Ascending aorta (tissue), 2 donors: Measurements from ENCODE around the gene TAS2R30. TPM values are rescaled to one million over a fixed set of nuclear protein-coding genes. Genes with fewer than 3 reads are reported as not detected.

Experiments
- DNase-seq, 2 donors: peaks; one replicate each; pipeline ENCODE4 v3.0.0-alpha.2; 2019; ENCODE audit warnings: low spot score in 2 of 2
- H3K27ac ChIP-seq, 2 donors: fragments of 200-600 bp; sonication (generic); one replicate each; pipeline ENCODE4 v1.5.1; 2016 to 2017; ENCODE audit warnings: mild to moderate bottlenecking in 1 of 2
- H3K27me3 ChIP-seq: fragments of 200-600 bp; sonication (generic); one replicate; pipeline ENCODE4 v1.5.1; 2017
- H3K36me3 ChIP-seq, 2 donors: fragments of 200-600 bp; sonication (generic); one replicate each; pipeline ENCODE4 v1.5.1; 2016
- H3K4me1 ChIP-seq, 2 donors: fragments of 200-600 bp; sonication (generic); one replicate each; pipeline ENCODE4 v1.5.1; 2016 to 2017; ENCODE audit warnings: mild to moderate bottlenecking in 1 of 2
- H3K4me3 ChIP-seq, 2 donors: fragments of 200-600 bp; sonication (generic); one replicate each; pipeline ENCODE4 v1.5.1; 2016 to 2017; ENCODE audit warnings: mild to moderate bottlenecking in 1 of 2
- H3K9me3 ChIP-seq, 2 donors: fragments of 200-600 bp; sonication (generic); one replicate each; pipeline ENCODE4 v1.5.1; 2016
- intact Hi-C: fragments of 100-400 bp; cut with DNase I; formaldehyde crosslinking; loops from one replicate; pipeline ENCODE4 v1.15.1; 2023
- total RNA-seq: library from RNA; depleted of rRNA; stranded (reverse); fragments of >200 nt; gene quantifications from one replicate; pipeline ENCODE4 v1.1.0, GENCODE V29; 2016
- TF ChIP-seq, protein P1 (sequence below), 3 experiments: fragments of 200-600 bp in 2 of 3; fragments of 450-650 bp in 1 of 3; sonication (generic) in 2 of 3; IDR thresholded peaks; one replicate each; pipeline ENCODE4 v1.5.1; 2016 to 2019; ENCODE audit warnings: antibody characterized with exemption in 3 of 3, mild to moderate bottlenecking in 1 of 3, moderate library complexity in 1 of 3

TAS2R30 gene
- total RNA-seq, 1 donor from 2014 or later: 3.6 TPM

DNA sequence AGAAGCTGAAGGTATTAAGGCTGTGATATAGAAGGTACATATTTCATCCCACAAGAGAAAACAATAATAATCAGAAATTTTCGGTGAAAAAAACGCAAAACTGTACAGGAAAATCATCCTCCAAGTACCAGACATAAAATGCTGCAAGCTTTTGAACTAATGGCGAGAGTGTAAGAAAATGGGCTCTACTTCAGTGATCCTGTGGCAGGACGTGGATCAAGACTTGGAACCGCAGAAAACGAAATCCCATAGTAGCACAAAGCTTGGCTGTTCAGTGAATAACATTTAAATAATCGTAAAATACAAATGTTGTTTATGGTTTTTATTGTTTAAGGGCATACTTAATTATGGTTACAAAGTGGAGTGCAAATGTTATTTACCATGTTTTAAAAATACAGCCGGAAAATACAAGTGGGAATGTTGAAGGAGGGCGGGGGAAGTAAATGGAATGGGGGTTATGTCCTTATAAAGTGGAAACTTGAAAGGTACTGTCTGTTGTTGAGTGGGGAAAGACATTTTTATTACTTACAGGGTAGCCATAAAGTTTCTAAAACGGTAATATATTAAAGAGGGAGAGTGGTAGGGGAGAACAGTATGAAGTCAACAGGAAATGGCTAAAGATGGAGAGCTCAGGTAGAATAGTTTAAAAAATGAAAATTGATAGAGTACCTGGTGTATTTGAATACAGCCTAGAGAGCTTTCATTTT lies 37.7 kb upstream of the TAS2R30 start:
- no peak for DNase-seq
- intact Hi-C loops: loop anchor here (5.0 to 10.0 kb wide), 4 partner anchors 417 to 957 kb away; partner anchors contain the start of gene GABARAPL1
- no peaks in the 10 kb centered on the region for H3K9me3 ChIP-seq
- peak overlapping the region; percentile 94 to 99 for H3K27ac ChIP-seq
- TF ChIP-seq, protein P1, sequence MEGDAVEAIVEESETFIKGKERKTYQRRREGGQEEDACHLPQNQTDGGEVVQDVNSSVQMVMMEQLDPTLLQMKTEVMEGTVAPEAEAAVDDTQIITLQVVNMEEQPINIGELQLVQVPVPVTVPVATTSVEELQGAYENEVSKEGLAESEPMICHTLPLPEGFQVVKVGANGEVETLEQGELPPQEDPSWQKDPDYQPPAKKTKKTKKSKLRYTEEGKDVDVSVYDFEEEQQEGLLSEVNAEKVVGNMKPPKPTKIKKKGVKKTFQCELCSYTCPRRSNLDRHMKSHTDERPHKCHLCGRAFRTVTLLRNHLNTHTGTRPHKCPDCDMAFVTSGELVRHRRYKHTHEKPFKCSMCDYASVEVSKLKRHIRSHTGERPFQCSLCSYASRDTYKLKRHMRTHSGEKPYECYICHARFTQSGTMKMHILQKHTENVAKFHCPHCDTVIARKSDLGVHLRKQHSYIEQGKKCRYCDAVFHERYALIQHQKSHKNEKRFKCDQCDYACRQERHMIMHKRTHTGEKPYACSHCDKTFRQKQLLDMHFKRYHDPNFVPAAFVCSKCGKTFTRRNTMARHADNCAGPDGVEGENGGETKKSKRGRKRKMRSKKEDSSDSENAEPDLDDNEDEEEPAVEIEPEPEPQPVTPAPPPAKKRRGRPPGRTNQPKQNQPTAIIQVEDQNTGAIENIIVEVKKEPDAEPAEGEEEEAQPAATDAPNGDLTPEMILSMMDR (IDR thresholded peaks at IDR 0.05): no peak
- no peaks in the 10 kb centered on the region for H3K27me3 ChIP-seq
- H3K36me3 ChIP-seq: no peaks in the 10 kb centered on the region
- peak overlapping the region; percentile 58 to 90 for H3K4me3 ChIP-seq
- H3K4me1 ChIP-seq: peaks cover 3 to 18% of the 10 kb centered on the region in 2 donors

- Histone ChIP-seq H3K4me1 (peaks cover 3 to 18% of the 10 kb centered on the region in 2 donors), H3K36me3 (no peaks in the 10 kb centered on the region), H3K9me3 (no peaks in the 10 kb centered on the region), H3K27me3 (no peaks in the 10 kb centered on the region), H3K27ac (peak within 1 kb of the TSS; percentile 94 to 99), H3K4me3 (peak within 1 kb of the TSS; percentile 58 to 90)
- peak; percentile 66 to 97 for DNase-seq
- TF ChIP-seq, protein P1 (IDR thresholded peaks at IDR 0.05): no peak
- intact Hi-C loops: loop anchor here (5.0 to 10.0 kb wide), 4 partner anchors 417 to 957 kb away; partner anchors contain the start of gene GABARAPL1
Measured at GRCh38 chr12:11171145-11171968, 36.9 kb upstream of the TAS2R30 start, which contains the start of gene SMIM10L1. SMIM10L1 (plus strand) TSS chr12:11171194; CDS start chr12:11171357, 163 bp downstream.

GRCh38 chr12:11170810-11171144 lies 36.3 kb upstream of the TAS2R30 start:
- Histone ChIP-seq H3K9me3 (no peaks in the 10 kb centered on the region), H3K36me3 (peaks cover 0 to 4% of the 10 kb centered on the region in 2 donors), H3K27ac (peak overlapping the region; percentile 94 to 99), H3K4me1 (peaks cover 3 to 18% of the 10 kb centered on the region in 2 donors), H3K4me3 (peak overlapping the region; percentile 58 to 90), H3K27me3 (no peaks in the 10 kb centered on the region)
- no peak for DNase-seq
- TF ChIP-seq, protein P1 (IDR thresholded peaks at IDR 0.05): no peak
- intact Hi-C loops: loop anchor here (5.0 to 10.0 kb wide), 4 partner anchors 416 to 956 kb away; partner anchors contain the start of gene GABARAPL1

GRCh38 chr12:11166300-11166699 lies 31.9 kb upstream of the TAS2R30 start:
- intact Hi-C loops: no loop called here
- DNase-seq: no peak
- Histone ChIP-seq H3K27ac (no peak overlapping the region), H3K27me3 (no peaks in the 10 kb centered on the region), H3K9me3 (no peaks in the 10 kb centered on the region), H3K36me3 (peaks cover under 1 to 7% of the 10 kb centered on the region in 2 donors), H3K4me1 (peaks cover 3 to 14% of the 10 kb centered on the region in 2 donors), H3K4me3 (no peak overlapping the region)
- TF ChIP-seq, protein P1 (IDR thresholded peaks at IDR 0.05): no peak

- Histone ChIP-seq H3K4me3 (no peak overlapping the region), H3K9me3 (no peaks in the 10 kb centered on the region), H3K27me3 (no peaks in the 10 kb centered on the region), H3K27ac (no peak overlapping the region), H3K4me1 (peaks cover 3% of the 10 kb centered on the region in 2 donors), H3K36me3 (peaks cover 6 to 7% of the 10 kb centered on the region in 2 donors)
- TF ChIP-seq, protein P1 (IDR thresholded peaks at IDR 0.05): no peak
- intact Hi-C loops: no loop called here
- no peak for DNase-seq
Measured at GRCh38 chr12:11164384-11164783, 29.9 kb upstream of the TAS2R30 start.
